Measurements from ENCODE around the gene ATP2B1. TPM values are rescaled to one million over a fixed set of nuclear protein-coding genes. Genes with fewer than 3 reads are reported as not detected.

ATP2B1 gene
- total RNA-seq, 1 donor from 2014 or later, result 48.9 TPM

- H3K27ac Mint-ChIP-seq (ENCODE audit: unreplicated experiment), result peak overlapping the region; percentile 6
- FAIRE-seq, result no peak
- no peaks in the 10 kb centered on the region for H3K27me3 ChIP-seq (ENCODE audit: insufficient read depth, low read length)
Measured at GRCh38 chr12:89576572-89577220, 131.9 kb downstream of the ATP2B1 start.

GRCh38 chr12:89575374-89575773 lies 133.3 kb downstream of the ATP2B1 start:
- no peaks in the 10 kb centered on the region for H3K36me3 Mint-ChIP-seq (ENCODE audit: low read depth, unreplicated experiment)
- FAIRE-seq (peak; percentile 32), DNase-seq (ENCODE audit: low read depth) (no peak)
- Histone ChIP-seq H4K20me1 (ENCODE audit: insufficient read depth, low read length) (no peaks in the 10 kb centered on the region), H3K27ac (ENCODE audit: low read depth, low read length) (no peak overlapping the region), H3K9me3 (ENCODE audit: insufficient read depth, low read depth, low read length) (no peaks in the 10 kb centered on the region), H3K4me3 (ENCODE audit: insufficient read depth, low read depth, low read length) (no peak overlapping the region), H3K36me3 (ENCODE audit: insufficient read depth, low read length) (no peaks in the 10 kb centered on the region), H3K27me3 (ENCODE audit: insufficient read depth, low read length) (no peaks in the 10 kb centered on the region), H3K9ac (ENCODE audit: low read length) (no peak overlapping the region), H2AFZ (ENCODE audit: low read depth, low read length) (no peak overlapping the region), H3K4me2 (ENCODE audit: low read length) (no peak overlapping the region), H3K4me1 (ENCODE audit: insufficient read depth, low read length) (peaks cover 10% of the 10 kb centered on the region), H3K79me2 (ENCODE audit: insufficient read depth, low read length) (no peaks in the 10 kb centered on the region)
- peak overlapping the region; percentile 66 for H3K27ac Mint-ChIP-seq (ENCODE audit: unreplicated experiment)
- no peak for TF ChIP-seq CTCF (IDR thresholded peaks at IDR 0.05; ENCODE audit: insufficient read depth, low read depth, low read length)
- TF ChIP-seq EZH2 (IDR thresholded peaks at IDR 0.05; ENCODE audit: insufficient read depth, low read length), result no peak
- no peaks in the 10 kb centered on the region for H3K9me3 Mint-ChIP-seq (ENCODE audit: unreplicated experiment)
- H3K4me3 Mint-ChIP-seq (ENCODE audit: unreplicated experiment), result no peak overlapping the region
- peaks cover 30% of the 10 kb centered on the region for H3K4me1 Mint-ChIP-seq (ENCODE audit: low read depth, unreplicated experiment)
- H3K27me3 Mint-ChIP-seq (ENCODE audit: low read depth, unreplicated experiment), result no peaks in the 10 kb centered on the region

More at GRCh38 chr12:89576572-89577220, 131.9 kb downstream of the ATP2B1 start:
- H3K4me1 ChIP-seq (ENCODE audit: insufficient read depth, low read length), result peaks cover 10% of the 10 kb centered on the region
- no peak for TF ChIP-seq CTCF (IDR thresholded peaks at IDR 0.05; ENCODE audit: insufficient read depth, low read depth, low read length)
- no peak for TF ChIP-seq EZH2 (IDR thresholded peaks at IDR 0.05; ENCODE audit: insufficient read depth, low read length)
- no peaks in the 10 kb centered on the region for H3K79me2 ChIP-seq (ENCODE audit: insufficient read depth, low read length)
- H3K9ac ChIP-seq (ENCODE audit: low read length), result no peak overlapping the region
- H4K20me1 ChIP-seq (ENCODE audit: insufficient read depth, low read length), result no peaks in the 10 kb centered on the region
- Mint-ChIP-seq H3K27me3 (ENCODE audit: low read depth, unreplicated experiment) (no peaks in the 10 kb centered on the region), H3K4me3 (ENCODE audit: unreplicated experiment) (no peak overlapping the region), H3K36me3 (ENCODE audit: low read depth, unreplicated experiment) (no peaks in the 10 kb centered on the region), H3K4me1 (ENCODE audit: low read depth, unreplicated experiment) (peaks cover 24% of the 10 kb centered on the region), H3K9me3 (ENCODE audit: unreplicated experiment) (no peaks in the 10 kb centered on the region)
- no peak overlapping the region for H3K4me2 ChIP-seq (ENCODE audit: low read length)
- H3K9me3 ChIP-seq (ENCODE audit: insufficient read depth, low read depth, low read length), result no peaks in the 10 kb centered on the region
- no peak overlapping the region for H3K4me3 ChIP-seq (ENCODE audit: insufficient read depth, low read depth, low read length)
- no peak overlapping the region for H3K27ac ChIP-seq (ENCODE audit: low read depth, low read length)
- DNase-seq (ENCODE audit: low read depth), result no peak
- no peak overlapping the region for H2AFZ ChIP-seq (ENCODE audit: low read depth, low read length)
- no peaks in the 10 kb centered on the region for H3K36me3 ChIP-seq (ENCODE audit: insufficient read depth, low read length)

- Histone ChIP-seq H3K79me2 (ENCODE audit: insufficient read depth, low read length) (no peaks in the 10 kb centered on the region), H3K36me3 (ENCODE audit: insufficient read depth, low read length) (no peaks in the 10 kb centered on the region), H3K9ac (ENCODE audit: low read length) (no peak overlapping the region), H3K4me2 (ENCODE audit: low read length) (peak overlapping the region; percentile 67), H3K27ac (ENCODE audit: low read depth, low read length) (no peak overlapping the region), H3K4me3 (ENCODE audit: insufficient read depth, low read depth, low read length) (no peak overlapping the region), H3K9me3 (ENCODE audit: insufficient read depth, low read depth, low read length) (no peaks in the 10 kb centered on the region), H3K27me3 (ENCODE audit: insufficient read depth, low read length) (no peaks in the 10 kb centered on the region), H4K20me1 (ENCODE audit: insufficient read depth, low read length) (no peaks in the 10 kb centered on the region), H2AFZ (ENCODE audit: low read depth, low read length) (no peak overlapping the region), H3K4me1 (ENCODE audit: insufficient read depth, low read length) (peaks cover 10% of the 10 kb centered on the region)
- Mint-ChIP-seq H3K36me3 (ENCODE audit: low read depth, unreplicated experiment) (no peaks in the 10 kb centered on the region), H3K4me1 (ENCODE audit: low read depth, unreplicated experiment) (peaks cover 30% of the 10 kb centered on the region), H3K4me3 (ENCODE audit: unreplicated experiment) (no peak overlapping the region), H3K27ac (ENCODE audit: unreplicated experiment) (peak overlapping the region; percentile 89), H3K27me3 (ENCODE audit: low read depth, unreplicated experiment) (no peaks in the 10 kb centered on the region), H3K9me3 (ENCODE audit: unreplicated experiment) (no peaks in the 10 kb centered on the region)
- peak; percentile 84 for DNase-seq (ENCODE audit: low read depth)
- TF ChIP-seq EZH2 (IDR thresholded peaks at IDR 0.05; ENCODE audit: insufficient read depth, low read length) (no peak), CTCF (IDR thresholded peaks at IDR 0.05; ENCODE audit: insufficient read depth, low read depth, low read length) (no peak)
- FAIRE-seq, result no peak
Measured at GRCh38 chr12:89574736-89575208, 133.9 kb downstream of the ATP2B1 start.
